SIG-M5 (cell line): ENCODE results near the gene DLX1.
"Not testable (repeated sequence)": the region's sequence is repeated elsewhere in the genome, so short reads cannot be mapped to it uniquely, and the experiment has no call there.

Experiments
- DNase-seq: peaks from one replicate; lab custom pipeline; 2025; lab: John Stamatoyannopoulos, UW

Gene DLX1

GRCh38 chr2:172114579-172114978 is 29.3 kb downstream of the DLX1 start:
- DNase-seq = no peak

GRCh38 chr2:172116107-172116506 is 30.8 kb downstream of the DLX1 start:
- no peak for DNase-seq

- DNase-seq = no peak
Measured at GRCh38 chr2:172119089-172119488, 33.8 kb downstream of the DLX1 start.

GRCh38 chr2:172120118-172120517 is 34.8 kb downstream of the DLX1 start:
- DNase-seq = no peak

DNA sequence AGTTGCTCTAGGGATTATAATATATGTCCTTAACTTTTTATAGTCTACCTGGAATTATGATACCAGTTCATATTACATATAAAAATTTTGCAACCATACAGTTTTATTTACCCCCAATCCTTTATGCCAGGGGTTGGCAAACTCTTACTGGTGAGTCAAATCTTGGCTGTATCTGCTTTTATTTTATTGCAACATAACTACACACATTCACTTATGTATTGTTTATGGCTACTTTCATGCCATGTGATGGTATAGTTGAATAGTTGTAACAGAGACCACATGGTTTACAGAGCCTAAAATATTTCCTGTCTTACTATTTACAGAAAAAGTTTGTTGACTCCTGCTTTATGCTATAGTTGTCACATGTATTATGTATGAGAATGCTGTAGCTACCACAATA is 43.2 kb downstream of the DLX1 start:
- no peak for DNase-seq

DNA sequence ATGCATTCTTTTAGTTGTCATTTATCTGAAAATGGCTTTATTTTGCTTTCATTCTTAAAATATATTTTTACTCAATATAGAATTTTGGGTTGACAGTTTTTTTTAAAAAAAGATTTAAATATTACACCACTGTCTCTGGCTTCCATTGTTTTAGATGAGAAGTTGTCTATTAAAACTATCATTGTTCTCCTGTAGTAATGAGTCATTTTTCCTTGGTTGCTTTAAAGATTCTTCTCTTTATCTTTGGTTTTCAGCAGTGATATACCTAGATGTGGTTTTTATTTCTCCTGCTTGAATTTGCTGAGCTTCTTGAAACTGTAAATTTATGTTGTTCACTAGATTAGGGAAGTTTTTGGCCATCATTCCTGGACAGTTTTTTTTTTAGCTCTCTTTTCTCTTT is 44.1 kb downstream of the DLX1 start:
- no peak for DNase-seq

DNA sequence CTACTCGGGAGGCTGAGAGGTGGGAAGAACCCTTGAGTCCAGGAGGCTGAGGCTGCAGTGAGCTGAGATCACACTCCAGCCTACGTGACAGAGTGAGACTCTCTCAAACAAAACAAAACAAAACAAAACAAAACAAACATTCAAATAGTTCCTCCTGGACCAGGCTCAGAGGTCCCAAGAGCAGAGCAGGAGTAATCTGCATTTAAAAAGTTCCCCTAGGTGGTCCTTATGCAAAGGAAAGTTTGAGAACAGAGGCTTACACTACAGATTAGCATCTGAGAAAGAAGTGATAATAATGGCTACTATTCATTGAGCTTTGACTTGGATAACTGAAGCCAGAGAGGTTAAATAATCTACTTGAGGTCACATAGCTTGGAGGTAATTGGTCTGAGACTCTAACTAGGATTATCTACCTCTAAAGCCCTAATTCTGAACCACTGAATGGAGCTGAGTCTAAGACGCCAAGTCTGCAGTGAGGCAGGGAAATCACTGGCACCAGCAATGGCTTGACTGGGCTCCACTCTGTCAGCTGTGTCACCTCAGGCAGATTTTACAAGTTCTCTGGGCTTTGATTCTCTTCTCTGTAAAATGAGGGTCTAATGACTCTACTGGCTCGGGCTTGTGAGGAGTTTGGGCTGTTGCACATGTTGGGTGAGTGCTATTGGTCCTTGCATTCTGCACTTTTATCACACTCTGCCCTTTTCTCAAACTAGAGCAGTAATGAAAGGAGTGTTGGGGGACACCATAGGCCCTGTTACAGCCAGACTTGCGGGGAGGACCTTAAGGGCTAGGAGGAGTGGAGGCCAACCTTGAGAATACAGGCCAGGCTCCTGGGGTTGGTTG is 46.6 kb downstream of the DLX1 start:
- no peak for DNase-seq

DNA sequence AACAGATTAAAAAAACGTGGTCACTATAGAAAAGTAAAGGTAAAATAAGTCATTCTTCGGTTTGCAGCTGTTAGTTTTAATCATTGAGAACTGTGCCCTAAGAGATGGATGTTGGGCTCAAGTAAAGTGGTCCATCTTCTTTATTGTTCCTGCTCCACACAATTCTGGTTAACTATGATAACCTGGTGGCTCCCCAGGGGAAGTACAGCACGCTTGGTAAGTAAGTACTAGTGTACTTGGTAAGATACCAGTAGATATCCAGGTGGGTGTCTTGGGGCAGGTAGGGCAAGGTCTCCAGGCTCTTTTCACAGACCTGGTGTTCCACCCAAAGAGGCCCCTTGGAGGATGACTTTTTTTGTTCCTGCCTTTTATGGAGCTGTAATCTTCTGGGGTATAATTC is 49.0 kb downstream of the DLX1 start:
- no peak for DNase-seq

GRCh38 chr2:172135446-172135845 is 50.1 kb downstream of the DLX1 start:
- no peak for DNase-seq

- DNase-seq = no peak
Measured at GRCh38 chr2:172137109-172137508, 51.8 kb downstream of the DLX1 start.

DNA sequence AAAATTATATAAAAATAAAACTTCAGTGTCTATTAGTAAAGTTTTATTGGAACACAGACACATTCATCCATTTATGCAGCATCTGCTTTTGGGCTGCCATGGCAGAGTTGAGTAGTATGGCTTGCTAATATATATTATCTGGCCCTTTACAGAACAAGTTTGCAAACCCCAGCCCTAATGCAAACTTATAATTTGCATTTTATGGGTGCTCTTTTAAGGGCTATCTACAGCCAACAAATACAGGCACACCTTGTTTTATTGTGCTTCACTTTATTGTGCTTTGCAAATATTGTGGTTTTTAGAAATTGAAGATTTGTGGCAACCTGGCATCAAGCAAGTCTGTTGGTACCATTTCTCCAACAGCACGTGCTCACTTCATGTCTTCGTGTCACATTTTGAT is 52.6 kb downstream of the DLX1 start:
- DNase-seq = no peak

- DNase-seq = not testable (repeated sequence)
Measured at GRCh38 chr2:172138727-172139126, 53.4 kb downstream of the DLX1 start.
